NK-92 (cell line): ENCODE results near the gene ABRACL.
"Not testable (repeated sequence)": the region's sequence is repeated elsewhere in the genome, so short reads cannot be mapped to it uniquely, and the experiment has no call there.

Experiments
- DNase-seq: peaks from one replicate; lab custom pipeline; 2025; ENCODE audit not compliant: unreplicated experiment; lab: John Stamatoyannopoulos, UW

Gene ABRACL

DNA sequence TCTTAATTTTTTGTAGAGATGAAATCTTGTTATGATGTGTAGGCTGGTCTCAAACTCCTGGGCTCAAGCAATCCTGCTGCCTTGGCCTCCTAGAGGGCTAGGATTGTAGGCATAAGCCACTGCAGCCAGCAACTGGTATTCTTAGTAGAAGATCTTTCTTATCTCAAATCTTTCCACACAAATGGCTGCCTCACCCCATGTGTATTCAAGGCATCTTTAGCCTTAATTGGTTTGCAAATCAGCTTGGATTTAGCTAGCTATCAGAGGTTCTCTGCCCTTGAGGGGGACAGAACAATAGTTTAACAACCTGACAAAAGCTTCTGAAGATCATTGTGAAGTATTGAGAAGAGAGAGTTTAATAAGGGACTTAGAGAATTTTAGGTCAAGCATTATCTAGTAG, 17.9 kb upstream of the ABRACL start:
- no peak for DNase-seq

DNA sequence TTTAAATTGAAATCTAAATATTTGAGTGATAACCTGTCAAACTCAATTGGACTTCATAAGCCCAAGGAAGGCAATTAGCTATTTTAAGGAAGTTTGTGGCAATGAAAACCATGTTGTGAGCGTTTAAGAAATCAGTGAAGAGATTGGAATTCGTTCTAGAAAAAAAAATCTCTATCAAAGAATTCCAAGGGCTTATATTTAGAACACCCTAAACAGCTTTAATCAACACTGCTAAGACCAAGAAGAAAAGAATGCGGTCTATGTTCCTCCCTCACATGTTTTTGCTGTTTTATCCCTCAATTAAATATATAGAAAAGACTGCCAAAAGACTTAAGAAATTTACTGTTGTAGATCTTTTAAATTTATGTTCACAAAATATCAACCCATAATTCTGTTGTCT, 16.6 kb upstream of the ABRACL start:
- DNase-seq: no peak

DNA sequence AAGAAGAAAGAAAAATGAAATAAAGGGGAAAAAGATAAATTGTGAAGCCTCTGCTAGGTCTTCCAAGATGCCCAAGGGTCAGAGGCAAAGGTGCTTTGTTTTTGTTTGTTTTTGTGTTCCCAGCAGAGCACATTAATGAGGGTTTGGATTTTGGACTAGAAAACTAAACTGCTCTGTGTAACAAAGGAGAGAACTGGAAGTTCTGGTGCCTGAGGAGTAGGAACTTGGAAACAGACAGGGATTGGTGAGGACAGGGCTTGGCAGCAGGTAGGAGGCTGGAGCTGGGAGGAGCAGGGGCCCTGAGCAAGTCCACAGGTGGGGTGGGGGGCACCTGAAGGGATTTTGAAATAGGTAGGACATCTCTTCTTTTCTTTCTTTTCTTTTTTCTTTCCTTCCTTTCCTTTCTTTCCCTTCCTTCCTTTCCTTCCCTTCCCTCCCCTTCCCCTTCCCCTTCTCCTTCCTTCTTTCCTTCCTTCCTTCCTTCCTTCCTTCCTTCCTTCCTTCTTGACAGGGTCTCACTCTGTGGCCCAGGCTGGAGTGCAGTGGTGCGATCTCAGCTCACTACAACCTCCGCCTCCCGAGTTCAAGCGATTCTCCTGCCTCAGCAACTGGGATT, 15.3 kb upstream of the ABRACL start:
- DNase-seq: no peak

DNA sequence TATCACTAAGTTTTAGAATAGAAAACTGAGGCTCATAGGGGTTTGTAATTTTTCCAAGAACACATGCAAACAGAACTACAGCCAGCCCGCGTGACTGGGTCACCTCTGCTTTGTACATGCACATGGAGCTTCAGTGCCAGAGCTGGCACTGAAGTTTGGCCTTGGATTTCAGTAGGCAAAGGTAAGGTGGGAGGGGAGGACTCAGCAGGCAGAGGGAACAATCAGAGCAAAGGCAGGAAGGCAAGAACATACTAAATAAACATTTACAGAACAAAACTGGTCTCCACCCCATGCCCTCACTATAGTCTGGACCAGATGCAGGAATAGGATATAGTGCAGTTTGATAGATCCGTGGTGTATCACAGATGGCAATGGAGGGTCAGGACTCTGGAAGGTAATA, 13.6 kb upstream of the ABRACL start:
- DNase-seq: no peak

DNA sequence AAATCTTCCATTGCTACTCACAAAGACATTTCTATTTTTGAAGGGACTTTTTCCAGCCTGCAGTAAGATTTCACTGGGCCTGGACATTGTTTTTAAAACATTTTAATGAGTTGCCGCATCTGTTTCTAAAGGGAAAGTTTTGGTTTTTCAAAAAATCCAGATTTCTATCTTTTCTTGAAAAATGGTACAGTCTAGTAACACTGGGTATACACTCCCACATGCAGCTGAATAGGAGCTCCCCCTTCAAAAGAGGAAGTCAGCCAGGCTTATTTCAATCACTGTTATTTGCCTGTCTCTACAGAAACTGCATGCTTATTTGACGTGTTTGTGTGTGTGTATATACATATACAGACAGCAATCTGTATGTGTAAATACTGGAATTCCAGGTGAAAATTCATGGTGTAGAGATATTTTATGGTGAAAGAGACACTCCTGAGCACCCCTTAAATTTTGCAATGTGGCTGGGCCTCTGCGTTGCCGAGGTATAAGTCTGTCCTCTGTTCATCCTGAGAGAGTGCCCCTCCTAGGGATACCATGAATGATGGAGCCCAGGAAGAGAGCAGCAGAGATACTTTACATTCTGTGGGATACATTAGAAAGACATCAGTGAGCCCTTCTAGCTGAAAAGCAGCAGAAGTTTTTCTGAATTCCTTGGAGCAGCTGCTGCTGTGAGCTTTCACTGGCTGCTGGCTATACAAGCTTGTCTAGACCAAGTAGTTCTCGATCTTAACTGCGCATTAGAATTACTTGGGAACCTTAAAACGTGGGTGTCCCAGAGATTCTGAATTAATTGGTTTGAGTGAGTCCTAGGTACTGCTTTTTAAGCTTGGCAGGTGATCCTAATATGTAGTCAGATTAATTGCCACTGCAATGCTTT, 12.0 kb upstream of the ABRACL start:
- DNase-seq: no peak

DNA sequence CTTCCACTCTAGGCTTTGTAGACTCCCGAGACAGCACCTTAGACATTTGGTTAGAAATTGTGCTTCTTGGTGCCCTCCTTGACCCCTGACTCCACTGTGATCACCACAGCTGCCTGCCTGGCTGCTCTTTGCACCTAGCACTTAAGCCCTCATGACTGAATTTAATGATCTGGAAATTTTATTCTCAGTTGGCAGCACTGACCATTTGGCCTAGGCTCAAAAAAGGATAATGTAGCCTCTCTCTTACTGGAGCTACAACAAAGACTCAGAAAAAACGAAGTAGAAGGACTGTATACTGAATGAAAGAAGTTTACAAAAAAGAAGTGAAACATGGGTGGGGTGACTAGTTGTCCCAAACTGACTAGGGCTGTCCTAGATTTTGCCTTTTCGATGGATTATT, 11.3 kb upstream of the ABRACL start:
- DNase-seq: no peak

DNA sequence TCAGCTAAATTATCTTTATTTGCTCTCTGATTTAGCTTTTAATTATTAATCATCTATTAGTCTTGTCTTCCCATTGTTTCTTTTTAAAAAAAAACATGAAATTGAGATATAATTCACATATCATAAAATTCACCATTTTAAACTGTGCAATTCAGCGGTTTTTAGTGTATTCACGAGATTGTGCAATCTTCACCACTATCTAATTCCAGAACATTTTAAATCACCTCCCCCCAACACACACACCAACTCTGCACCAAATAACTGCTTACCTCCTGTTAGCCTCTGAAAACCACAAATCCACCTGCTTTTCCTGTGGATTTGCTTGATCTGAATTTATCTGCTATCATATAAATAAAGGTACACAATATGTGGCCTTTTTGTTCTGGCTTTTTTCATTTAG, 8.8 kb upstream of the ABRACL start:
- DNase-seq: no peak

DNA sequence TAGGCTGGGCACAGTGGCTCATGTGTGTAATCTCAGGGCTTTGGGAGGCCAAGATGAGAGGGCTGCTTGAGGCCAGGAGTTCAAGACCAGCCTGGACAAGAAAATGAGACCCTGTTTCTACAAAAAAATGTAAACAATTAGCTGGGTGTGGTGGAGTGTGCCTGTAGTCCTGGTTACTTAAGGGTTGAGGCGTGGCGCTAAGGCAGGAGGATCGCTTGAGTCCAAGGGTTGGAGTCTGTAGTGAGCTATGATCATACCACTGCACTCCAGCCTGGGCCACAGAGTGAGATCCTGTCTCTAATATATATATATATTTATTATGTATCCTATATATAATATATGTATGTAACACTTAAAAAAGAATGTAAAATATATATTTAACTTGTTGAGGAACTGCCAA, 7.9 kb upstream of the ABRACL start:
- no peak for DNase-seq

DNA sequence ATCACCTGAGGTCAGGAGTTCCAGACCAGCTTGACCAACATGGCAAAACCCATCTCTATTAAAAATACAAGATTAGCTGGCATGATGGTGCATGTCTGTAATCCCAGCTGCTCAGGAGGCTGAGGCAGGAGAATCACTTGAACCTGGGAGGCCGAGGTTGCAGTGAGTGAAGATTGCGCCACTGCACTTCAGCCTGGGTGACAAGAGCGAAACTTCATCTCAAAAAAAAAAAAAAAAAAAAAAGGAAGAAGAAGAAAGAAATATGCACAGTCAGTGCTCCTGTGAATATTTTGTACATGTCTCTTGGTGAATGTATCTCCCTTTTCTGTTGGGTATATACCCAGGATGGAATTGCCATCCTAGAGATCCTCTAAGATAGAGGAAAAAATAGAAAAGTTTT, 3.1 kb upstream of the ABRACL start:
- DNase-seq: not testable (repeated sequence)

DNA sequence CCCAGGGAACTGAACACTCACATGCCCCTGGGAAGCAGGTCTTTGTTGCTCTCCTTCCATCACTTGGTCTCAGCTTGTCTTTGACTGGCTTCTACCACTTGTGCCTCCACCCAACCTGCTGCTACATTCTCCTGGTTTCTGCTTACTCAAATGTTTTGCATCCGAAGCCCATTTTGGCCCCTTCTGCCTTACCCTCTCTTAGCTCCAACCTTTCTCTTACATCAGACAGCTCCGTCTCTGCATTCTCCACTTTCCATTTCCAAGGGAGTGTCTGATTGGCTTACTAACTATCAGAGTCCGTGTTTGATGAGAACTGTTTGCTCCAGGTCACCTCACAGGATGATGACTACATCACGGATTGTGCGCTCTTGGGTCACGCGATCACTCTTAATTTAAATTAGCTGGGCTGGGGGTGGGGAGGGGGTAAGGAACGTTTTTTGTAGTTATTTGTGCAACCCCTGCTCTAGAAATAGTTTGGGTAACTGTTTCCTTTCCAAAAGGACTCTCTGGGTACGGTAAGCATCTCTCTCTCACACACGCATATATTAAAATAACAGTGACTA, 844 bp upstream of the ABRACL start:
- DNase-seq: no peak

DNA sequence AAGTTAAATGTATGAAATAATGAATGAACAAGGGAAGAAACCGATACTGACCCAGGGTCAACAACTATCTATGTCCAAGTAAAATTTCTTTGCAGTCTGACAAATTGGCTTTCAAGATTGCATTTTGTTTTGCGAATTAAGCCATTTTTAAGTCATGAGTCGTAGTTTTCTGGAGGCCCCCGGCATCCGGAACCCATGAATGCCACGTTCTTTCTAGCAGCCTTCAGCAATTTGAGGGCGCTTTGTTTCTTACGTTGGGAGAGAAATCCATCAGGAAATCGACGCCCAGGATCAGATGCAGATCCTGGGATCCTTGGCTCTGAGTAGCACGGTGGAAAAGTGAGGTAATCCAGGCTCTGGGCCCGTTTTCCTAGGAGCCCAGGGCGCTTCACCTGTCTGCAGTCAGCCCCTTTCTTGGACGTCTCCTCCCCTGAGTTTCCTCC, 309 bp upstream of the ABRACL start:
- no peak for DNase-seq

DNA sequence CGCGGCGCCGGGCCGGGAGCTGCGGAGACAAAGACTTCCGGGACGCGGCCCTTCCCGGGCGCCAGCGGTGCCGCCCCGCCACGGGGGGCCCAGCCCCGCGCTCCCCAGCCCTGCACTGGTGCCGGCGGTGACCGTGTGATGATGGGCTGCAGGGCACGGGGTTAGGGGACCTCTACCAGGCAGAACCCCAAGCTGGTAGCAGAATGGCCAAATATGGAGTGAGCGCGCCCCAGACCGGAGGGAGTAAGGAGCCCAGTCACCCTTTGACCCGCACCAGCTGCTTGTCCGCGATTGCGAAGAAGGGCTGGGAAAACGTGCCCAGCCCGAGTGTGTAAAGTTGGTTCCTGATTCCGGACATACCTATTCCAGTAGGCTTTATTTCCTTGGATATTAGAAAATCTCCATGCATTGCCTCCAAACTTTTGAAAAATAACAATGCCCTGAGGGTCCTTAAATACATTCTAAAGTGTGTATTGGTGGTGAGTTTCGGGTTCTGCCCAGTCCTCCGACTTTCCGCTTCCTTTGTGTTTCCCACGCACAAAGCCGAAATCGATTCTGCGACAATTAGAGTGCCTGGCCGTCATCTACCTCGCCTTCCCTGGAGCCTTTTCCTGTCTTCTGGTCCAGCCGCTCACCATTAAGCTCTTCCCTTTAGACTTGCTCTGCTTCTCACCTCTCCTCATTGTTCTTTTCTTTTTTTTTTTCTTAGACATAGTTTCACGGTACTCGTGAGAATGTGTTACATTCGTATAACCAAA, 1.1 kb downstream of the ABRACL start:
- no peak for DNase-seq

DNA sequence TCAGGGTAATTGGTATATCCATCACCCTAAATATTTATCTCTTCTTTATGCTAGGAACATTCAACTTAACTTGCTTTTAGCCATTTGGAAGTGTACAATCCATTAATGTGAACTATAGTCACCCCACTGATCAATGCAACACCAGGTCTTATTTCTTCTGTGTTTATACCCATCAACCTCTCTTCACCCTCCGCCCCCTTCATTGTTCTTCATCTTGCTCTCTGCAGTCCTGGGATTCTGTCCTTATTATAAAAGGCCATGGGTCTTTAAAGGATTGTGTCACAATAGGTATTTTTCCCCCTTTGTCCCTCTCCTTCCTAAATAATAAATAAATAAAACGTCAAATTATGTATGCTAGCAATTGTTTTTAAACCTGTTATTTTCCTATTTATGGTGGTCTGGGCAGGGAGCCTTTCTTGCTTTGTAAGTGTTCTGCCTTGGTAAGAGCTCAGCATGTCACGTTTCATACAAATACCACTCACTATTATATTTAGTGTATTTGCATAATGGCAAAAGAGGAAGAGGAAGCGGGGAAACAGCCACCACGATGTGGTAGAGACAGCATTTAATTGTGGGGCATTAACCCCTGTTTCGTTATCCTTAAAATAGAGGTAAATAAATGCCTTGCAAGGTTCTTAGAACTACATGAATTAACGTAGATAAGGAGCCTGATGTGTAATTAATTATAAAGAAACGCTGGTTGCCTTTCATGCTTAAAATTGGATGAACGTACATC, 1.9 kb downstream of the ABRACL start:
- DNase-seq: no peak

DNA sequence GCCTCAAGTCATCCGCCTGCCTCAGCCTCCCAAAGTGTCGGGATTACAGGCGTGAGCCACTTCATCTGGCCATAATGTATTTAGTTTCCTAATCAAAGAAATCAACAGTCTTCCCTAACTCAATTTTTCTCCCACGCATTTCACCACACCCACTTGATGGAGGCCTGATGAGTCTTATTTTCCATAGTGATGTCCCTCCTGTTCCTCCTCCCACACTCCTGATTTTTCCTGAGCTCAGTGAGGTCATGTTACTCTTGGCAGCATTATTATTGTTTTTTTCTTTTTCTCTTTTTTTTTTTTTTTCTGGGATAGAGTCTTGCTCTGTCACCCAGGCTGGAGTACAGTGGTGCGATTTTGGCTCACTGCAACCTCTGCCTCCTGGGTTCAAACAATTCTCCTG, 8.9 kb downstream of the ABRACL start:
- DNase-seq: no peak

DNA sequence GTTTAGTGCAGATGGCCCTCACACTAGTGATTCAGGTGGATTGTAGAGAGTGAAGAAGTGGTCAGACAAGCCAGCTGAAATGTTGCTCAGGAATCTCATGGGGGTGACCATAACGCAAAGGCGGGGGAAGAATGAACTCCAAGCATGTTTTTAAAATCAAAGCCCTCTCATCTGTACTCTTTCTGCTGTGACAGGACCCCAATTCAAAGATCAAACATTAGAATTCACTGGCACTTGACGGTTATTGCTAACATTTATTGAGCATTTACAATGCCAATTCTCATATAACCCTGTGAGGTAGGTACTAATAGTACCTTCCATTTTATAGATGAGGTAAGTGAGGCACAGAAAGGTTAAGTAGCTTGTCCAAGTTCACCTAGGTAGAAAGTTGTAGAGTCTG, 15.7 kb downstream of the ABRACL start:
- no peak for DNase-seq

DNA sequence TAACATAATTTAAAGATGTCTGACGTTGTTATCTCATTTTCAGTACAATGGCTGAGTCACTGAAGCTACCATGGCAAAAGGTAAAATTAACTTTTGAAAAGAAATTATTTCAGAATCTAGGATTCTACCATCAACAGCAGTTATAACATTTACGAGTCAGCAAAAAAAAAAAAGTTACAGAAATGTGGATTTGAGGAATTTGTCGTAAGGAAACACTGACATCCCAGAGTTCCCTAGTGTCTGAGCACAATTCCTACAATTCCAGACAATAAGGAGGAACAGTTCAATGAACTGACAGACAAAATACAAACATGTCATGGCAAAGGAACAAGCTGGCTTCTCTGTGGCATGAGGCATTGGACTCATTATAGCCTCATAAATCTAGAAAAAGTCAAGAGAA, 19.1 kb downstream of the ABRACL start:
- no peak for DNase-seq

DNA sequence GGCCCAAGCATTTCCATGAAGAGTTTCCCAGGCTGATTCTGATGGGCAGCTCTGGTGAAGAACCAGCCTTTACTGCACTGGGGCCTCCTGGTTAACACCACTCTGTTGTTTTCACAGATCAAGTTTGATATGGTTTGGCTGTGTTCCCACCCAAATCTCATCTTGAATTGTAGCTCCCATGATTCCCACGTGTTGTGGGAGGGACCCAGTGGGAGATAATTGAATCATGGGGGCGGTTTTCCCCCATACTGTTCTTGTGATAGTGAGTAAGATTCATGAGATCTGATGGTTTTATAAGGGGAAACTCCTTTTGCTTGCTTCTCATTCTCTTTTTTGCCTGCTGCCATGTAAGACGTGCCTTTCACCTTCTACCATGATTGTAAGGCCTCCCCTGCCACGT, 20.4 kb downstream of the ABRACL start:
- DNase-seq: not testable (repeated sequence)

DNA sequence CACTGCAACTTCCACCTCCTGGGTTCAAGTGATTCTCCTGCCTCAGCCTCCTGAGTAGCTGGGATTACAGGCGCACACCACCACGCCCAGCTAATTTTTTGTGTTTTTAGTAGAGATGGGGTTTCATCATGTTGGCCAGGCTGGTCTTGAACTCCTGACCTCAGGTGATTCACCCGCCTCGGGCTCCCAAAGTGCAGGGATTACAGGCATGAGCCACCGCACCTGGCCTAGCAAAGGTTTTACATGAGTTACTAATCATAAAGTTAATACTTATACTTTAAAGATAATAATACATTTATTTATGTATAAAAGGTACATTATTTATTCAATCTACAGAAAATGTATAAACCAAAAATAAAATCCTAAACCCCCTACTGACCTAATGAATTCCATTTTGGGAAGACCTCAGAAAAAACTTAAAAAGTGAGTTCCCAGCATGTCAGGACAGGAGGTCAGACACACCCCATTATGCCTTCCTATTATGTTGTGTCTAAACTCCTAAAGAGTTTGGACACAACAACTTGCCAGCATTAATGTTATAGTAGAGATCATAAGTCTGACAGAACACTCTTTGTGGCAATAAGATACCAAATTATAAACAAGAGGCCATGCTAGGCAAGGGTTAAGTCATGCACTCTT, 21.7 kb downstream of the ABRACL start:
- DNase-seq: not testable (repeated sequence)

DNA sequence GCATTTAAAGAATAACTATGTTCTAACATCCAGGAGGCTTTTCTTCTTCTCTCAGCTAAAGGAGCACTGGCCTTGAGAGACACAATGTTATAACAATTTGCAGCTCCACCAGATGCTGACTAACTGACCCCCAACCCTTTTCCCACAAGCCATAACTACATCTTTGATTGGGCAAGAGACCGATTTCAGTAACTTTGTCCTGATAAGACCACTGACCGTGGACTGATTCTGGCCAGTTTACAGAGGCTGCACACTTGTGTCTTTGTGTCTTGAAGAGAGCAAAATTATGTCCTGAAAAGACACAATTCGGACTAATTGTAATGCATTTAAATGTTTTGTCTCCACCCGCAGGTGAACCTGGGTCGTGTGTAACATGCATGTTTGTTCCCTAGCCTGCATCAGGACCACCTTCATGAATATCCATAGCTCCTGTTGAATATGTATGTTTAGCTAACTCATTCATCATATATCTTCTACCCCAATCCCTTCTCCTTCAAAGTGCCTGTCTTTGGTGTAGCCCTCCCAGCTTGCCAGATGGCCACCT, 22.3 kb downstream of the ABRACL start:
- DNase-seq: no peak

DNA sequence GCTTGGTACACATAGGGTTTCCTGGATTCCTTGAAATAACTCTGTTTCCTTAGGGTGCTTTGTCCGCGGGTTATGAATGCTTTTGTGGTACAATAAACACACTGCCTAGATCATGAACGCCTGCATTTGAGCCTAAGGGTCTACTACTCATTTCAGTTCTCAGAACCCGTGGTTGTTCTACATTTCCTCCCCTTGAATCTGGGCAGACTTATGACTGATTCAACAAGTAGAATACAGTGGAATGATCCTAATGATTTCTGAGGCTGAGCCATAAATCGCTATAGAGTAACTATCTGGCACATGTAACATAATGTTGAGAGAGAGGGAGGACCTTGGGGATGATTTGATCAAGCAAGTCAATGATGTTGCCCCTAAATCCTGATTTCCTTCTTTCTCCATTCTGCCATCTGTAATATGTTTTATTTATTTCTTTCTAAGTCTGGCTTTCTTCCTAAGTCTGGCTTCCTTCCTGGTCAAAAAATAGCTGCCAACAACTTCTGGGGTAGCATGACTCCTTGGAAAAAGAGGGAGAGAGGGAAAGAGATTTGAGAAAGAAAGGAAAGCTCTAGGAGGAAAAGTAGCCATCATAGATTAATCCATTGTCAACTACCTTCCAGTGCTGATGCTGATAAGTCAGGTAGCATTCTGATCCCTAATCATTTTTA, 23.0 kb downstream of the ABRACL start:
- no peak for DNase-seq
